GM23338 (cell line): ENCODE results near the gene STARD4. TPM values are rescaled to one million over a fixed set of nuclear protein-coding genes. Genes with fewer than 3 reads are reported as not detected.

Source experiments
- ATAC-seq: fragments of 200-7000 bp; cut with Tn5 transposase; 3 replicates; pipeline ENCODE4 v1.9.1; 2020
- DNase-seq: peaks from one replicate; pipeline ENCODE4 v3.0.0-alpha.2; 2015; ENCODE audit warnings: low spot score
- H2AFZ ChIP-seq: fragments of 200-600 bp; sonication (generic); 2 replicates; pipeline ENCODE4 v1.8.0; 2016; ENCODE audit warnings: antibody characterized with exemption, mild to moderate bottlenecking, moderate library complexity
- H3F3A ChIP-seq: fragments of 200-600 bp; sonication (generic); replicated peaks from 2 replicates; pipeline ENCODE4 v1.8.0; 2017; ENCODE audit warnings: antibody characterized with exemption, mixed run types, low read depth
- H3K27ac ChIP-seq: fragments of 200-600 bp; sonication (generic); 2 replicates; pipeline ENCODE4 v1.6.1; 2016; ENCODE audit warnings: low read depth
- H3K27me3 ChIP-seq: fragments of 200-600 bp; sonication (generic); 2 replicates; pipeline ENCODE4 v1.8.0; 2016; ENCODE audit warnings: mild to moderate bottlenecking, mixed run types, moderate library complexity; ENCODE audit not compliant: insufficient read depth
- H3K36me3 ChIP-seq: fragments of 200-600 bp; sonication (generic); 2 replicates; pipeline ENCODE4 v1.8.0; 2016; ENCODE audit warnings: mild to moderate bottlenecking; ENCODE audit not compliant: insufficient read depth
- H3K4me1 ChIP-seq: fragments of 200-600 bp; sonication (generic); 2 replicates; pipeline ENCODE4 v1.8.0; 2016; ENCODE audit warnings: mild to moderate bottlenecking, moderate library complexity; ENCODE audit not compliant: insufficient read depth
- H3K4me2 ChIP-seq: fragments of 200-600 bp; sonication (generic); 2 replicates; pipeline ENCODE4 v1.7.1; 2017; ENCODE audit warnings: mixed run types
- H3K4me3 ChIP-seq: fragments of 200-600 bp; sonication (generic); 2 replicates; pipeline ENCODE4 v1.6.1; 2016; ENCODE audit warnings: mixed run types
- H3K79me2 ChIP-seq: fragments of 200-600 bp; sonication (generic); replicated peaks from 2 replicates; pipeline ENCODE4 v1.8.0; 2017; ENCODE audit warnings: mild to moderate bottlenecking; ENCODE audit not compliant: insufficient read depth
- H3K9me2 ChIP-seq: fragments of 200-600 bp; sonication (generic); 2 replicates; pipeline ENCODE4 v1.8.0; 2017; ENCODE audit not compliant: insufficient read depth
- H4K20me1 ChIP-seq: fragments of 200-600 bp; sonication (generic); replicated peaks from 2 replicates; pipeline ENCODE4 v1.8.0; 2017; ENCODE audit warnings: mild to moderate bottlenecking; ENCODE audit not compliant: insufficient read depth
- H3K27ac Mint-ChIP-seq: 2 replicates; pipeline ENCODE4 v1.8.0; 2020; ENCODE audit warnings: inconsistent platforms, mild to moderate bottlenecking, moderate library complexity, mixed read lengths
- H3K27me3 Mint-ChIP-seq: 3 replicates; pipeline ENCODE4 v1.8.0; 2022; ENCODE audit warnings: low read depth, mild to moderate bottlenecking, moderate library complexity, mixed read lengths, inconsistent platforms; ENCODE audit not compliant: insufficient read depth, poor library complexity
- H3K36me3 Mint-ChIP-seq: 3 replicates; pipeline ENCODE4 v1.8.0; 2021; ENCODE audit warnings: low read depth, mild to moderate bottlenecking, inconsistent platforms, moderate library complexity, mixed read lengths
- H3K4me1 Mint-ChIP-seq: 3 replicates; pipeline ENCODE4 v1.8.0; 2020; ENCODE audit warnings: mild to moderate bottlenecking, inconsistent platforms, mixed read lengths
- H3K4me3 Mint-ChIP-seq: 3 replicates; pipeline ENCODE4 v1.8.0; 2021; ENCODE audit warnings: moderate library complexity, mild to moderate bottlenecking, inconsistent platforms, mixed read lengths
- H3K9me3 Mint-ChIP-seq: 3 replicates; pipeline ENCODE4 v1.8.0; 2020; ENCODE audit warnings: moderate library complexity, mild to moderate bottlenecking, inconsistent platforms, mixed read lengths
- CREB1 ChIP-seq: fragments of 250-450 bp; sonication (Bioruptor Pico); IDR thresholded peaks from 2 replicates; pipeline ENCODE4 v1.5.0; 2020; ENCODE audit warnings: low read depth, mild to moderate bottlenecking, moderate library complexity
- CTCF ChIP-seq, 2 experiments: fragments of 200-600 bp in 1 of 2; sonication (generic) in 1 of 2; conservative IDR thresholded peaks; 2 replicates each; pipeline versions ENCODE4 v1.5.1 to v1.6.1; 2016 to 2017; ENCODE audit warnings: antibody characterized with exemption in 2 of 2, low read depth in 2 of 2, mild to moderate bottlenecking in 2 of 2, moderate library complexity in 1 of 2
- ETS1 ChIP-seq: IDR thresholded peaks from 2 replicates; pipeline ENCODE4 v1.6.1; 2016; ENCODE audit warnings: antibody characterized with exemption
- EZH2 ChIP-seq: fragments of 200-600 bp; sonication (generic); IDR thresholded peaks from one replicate; pipeline ENCODE4 v1.8.0; 2017; ENCODE audit warnings: antibody characterized with exemption, mild to moderate bottlenecking, low read depth; ENCODE audit not compliant: unreplicated experiment
- EZH2phosphoT487 ChIP-seq: fragments of 200-600 bp; sonication (generic); IDR thresholded peaks from one replicate; pipeline ENCODE4 v1.8.1; 2018; ENCODE audit warnings: antibody characterized with exemption; ENCODE audit not compliant: unreplicated experiment
- JUNB ChIP-seq: IDR thresholded peaks from one replicate; pipeline ENCODE4 v1.6.1; 2016; ENCODE audit warnings: antibody characterized with exemption; ENCODE audit not compliant: unreplicated experiment
- NANOG ChIP-seq: IDR thresholded peaks from 2 replicates; pipeline ENCODE4 v1.6.1; 2016; ENCODE audit warnings: antibody characterized with exemption, borderline replicate concordance
- POLR2AphosphoS5 ChIP-seq: IDR thresholded peaks from 2 replicates; pipeline ENCODE4 v1.6.1; 2016; ENCODE audit warnings: antibody characterized with exemption, low read depth
- REST ChIP-seq: IDR thresholded peaks from one replicate; pipeline ENCODE4 v1.6.1; 2018; ENCODE audit warnings: antibody characterized with exemption; ENCODE audit not compliant: unreplicated experiment
- STAT1 ChIP-seq: IDR thresholded peaks from one replicate; pipeline ENCODE4 v1.6.1; 2016; ENCODE audit warnings: antibody characterized with exemption; ENCODE audit not compliant: unreplicated experiment
- ZNF114 ChIP-seq: fragments of 250-450 bp; sonication (Bioruptor Pico); IDR thresholded peaks from 2 replicates; pipeline ENCODE4 v1.5.0; 2020; ENCODE audit warnings: mild to moderate bottlenecking, moderate library complexity
- ZNF331 ChIP-seq: fragments of 250-450 bp; sonication (Bioruptor Pico); IDR thresholded peaks from 2 replicates; pipeline ENCODE4 v1.5.0; 2020; ENCODE audit warnings: low read depth, mild to moderate bottlenecking, moderate library complexity
- ZNF462 ChIP-seq: fragments of 250-450 bp; sonication (Bioruptor Pico); IDR thresholded peaks from 2 replicates; pipeline ENCODE4 v1.5.0; 2020; ENCODE audit warnings: mild to moderate bottlenecking, moderate library complexity
- polyA plus RNA-seq: library from polyadenylated mRNA; unstranded; fragments of >200 nt; fragmentation: Nextera tagmentation; extraction: Ambion mirVana; gene quantifications from 2 replicates; pipeline ENCODE4 v1.2.1, GENCODE V29; 2016
- total RNA-seq: library from RNA; depleted of rRNA; stranded (reverse); fragments of >200 nt; shearing (Covaris generic); gene quantifications from 2 replicates; pipeline ENCODE4 v1.2.3, GENCODE V29; 2014

STARD4 gene
- total and polyA plus RNA-seq, 2 experiments from 2014 or later: 25.0 to 92.0 TPM

GRCh38 chr5:111559680-111560079, 47.3 kb upstream of the STARD4 start (continued):
- TF ChIP-seq STAT1: no peak

- peaks cover 3% of the 10 kb centered on the region for H3K27me3 Mint-ChIP-seq
- no peak overlapping the region for H3K4me3 Mint-ChIP-seq
- peaks cover 15% of the 10 kb centered on the region for H3K4me1 Mint-ChIP-seq
- H3K9me3 Mint-ChIP-seq: peaks cover 6% of the 10 kb centered on the region; the same call in 2 of the 3 replicates
- Histone ChIP-seq H3K27me3 (no peaks in the 10 kb centered on the region), H3F3A (no peaks in the 10 kb centered on the region), H3K27ac (no peak overlapping the region), H3K36me3 (no peaks in the 10 kb centered on the region), H2AFZ (no peak overlapping the region), H3K79me2 (no peaks in the 10 kb centered on the region), H3K4me1 (peaks cover 15% of the 10 kb centered on the region), H3K9me2 (peaks cover 4% of the 10 kb centered on the region; the same call in 1 of the 2 replicates), H3K4me3 (no peak overlapping the region), H4K20me1 (no peaks in the 10 kb centered on the region), H3K4me2 (no peak overlapping the region)
- no peak overlapping the region for H3K27ac Mint-ChIP-seq
- TF ChIP-seq CTCF (conservative IDR thresholded peaks at IDR 0.05; ENCODE audit: low read depth in 2 of 2): no peak
- TF ChIP-seq STAT1: no peak
- no peak for TF ChIP-seq REST
- TF ChIP-seq ZNF114 (CRISPR knock-in tag): no peak
- TF ChIP-seq EZH2phosphoT487: no peak
- no peak for TF ChIP-seq EZH2
- TF ChIP-seq CREB1 (CRISPR knock-in tag): no peak
- no peak for TF ChIP-seq ZNF462 (CRISPR knock-in tag)
- no peak for TF ChIP-seq ETS1
- TF ChIP-seq NANOG: no peak
- no peak for TF ChIP-seq ZNF331 (CRISPR knock-in tag)
- TF ChIP-seq POLR2AphosphoS5: no peak
- no peak for TF ChIP-seq JUNB
- H3K36me3 Mint-ChIP-seq: no peaks in the 10 kb centered on the region
- no peak for ATAC-seq
- no peak for DNase-seq
Measured at GRCh38 chr5:111557686-111558085, 45.4 kb upstream of the STARD4 start.
